PFSK-1 (cell line): ENCODE results near the gene NEU3.

Source experiments
- POLR2AphosphoS5 ChIP-seq: IDR thresholded peaks from 2 replicates; pipeline ENCODE4 v1.6.1; 2012; ENCODE audit warnings: low read depth, mild to moderate bottlenecking, control low read depth, low read length, moderate library complexity
- TAF1 ChIP-seq: IDR thresholded peaks from 2 replicates; pipeline ENCODE4 v1.6.1; 2012; ENCODE audit warnings: low read length, control low read depth, borderline replicate concordance; ENCODE audit not compliant: insufficient read depth
- TF ChIP-seq, protein P1 (sequence below), 2 experiments: IDR thresholded peaks; 2 replicates each; pipeline versions ENCODE4 v1.6.1 to v1.8.0; 2011 to 2012; ENCODE audit warnings: low read depth in 2 of 2, low read length in 2 of 2, control low read depth in 1 of 2, inconsistent platforms in 1 of 2, mild to moderate bottlenecking in 1 of 2, moderate library complexity in 1 of 2; ENCODE audit not compliant: insufficient read depth in 1 of 2

DNA sequence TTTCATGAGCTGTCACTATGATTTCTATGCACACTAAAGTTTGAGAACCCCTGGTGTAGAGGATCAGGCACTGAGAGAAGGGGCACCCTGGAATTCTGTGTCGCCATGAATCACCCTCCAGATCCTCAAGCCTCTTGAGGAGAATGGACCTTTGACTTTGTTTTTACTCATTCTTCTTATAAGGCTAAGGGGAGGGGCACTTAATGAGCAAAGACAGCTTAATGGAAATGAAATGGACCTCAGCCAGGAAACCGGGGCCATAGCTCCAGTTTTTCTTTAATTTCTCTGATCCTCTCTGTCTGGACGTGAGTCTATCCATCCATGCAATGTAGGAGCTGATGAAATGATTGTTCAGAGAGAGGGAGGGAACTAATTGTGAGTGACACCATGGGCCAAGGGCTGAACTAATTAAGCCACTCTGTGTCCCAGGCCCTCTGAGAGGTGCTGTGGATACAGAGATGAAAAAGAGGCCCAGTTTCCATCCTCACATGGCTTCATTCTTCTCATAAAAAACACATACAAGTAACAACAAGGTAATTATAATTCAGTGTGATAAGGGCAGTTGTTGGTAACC lies 75.1 kb downstream of the NEU3 start:
- TF ChIP-seq, protein P1, sequence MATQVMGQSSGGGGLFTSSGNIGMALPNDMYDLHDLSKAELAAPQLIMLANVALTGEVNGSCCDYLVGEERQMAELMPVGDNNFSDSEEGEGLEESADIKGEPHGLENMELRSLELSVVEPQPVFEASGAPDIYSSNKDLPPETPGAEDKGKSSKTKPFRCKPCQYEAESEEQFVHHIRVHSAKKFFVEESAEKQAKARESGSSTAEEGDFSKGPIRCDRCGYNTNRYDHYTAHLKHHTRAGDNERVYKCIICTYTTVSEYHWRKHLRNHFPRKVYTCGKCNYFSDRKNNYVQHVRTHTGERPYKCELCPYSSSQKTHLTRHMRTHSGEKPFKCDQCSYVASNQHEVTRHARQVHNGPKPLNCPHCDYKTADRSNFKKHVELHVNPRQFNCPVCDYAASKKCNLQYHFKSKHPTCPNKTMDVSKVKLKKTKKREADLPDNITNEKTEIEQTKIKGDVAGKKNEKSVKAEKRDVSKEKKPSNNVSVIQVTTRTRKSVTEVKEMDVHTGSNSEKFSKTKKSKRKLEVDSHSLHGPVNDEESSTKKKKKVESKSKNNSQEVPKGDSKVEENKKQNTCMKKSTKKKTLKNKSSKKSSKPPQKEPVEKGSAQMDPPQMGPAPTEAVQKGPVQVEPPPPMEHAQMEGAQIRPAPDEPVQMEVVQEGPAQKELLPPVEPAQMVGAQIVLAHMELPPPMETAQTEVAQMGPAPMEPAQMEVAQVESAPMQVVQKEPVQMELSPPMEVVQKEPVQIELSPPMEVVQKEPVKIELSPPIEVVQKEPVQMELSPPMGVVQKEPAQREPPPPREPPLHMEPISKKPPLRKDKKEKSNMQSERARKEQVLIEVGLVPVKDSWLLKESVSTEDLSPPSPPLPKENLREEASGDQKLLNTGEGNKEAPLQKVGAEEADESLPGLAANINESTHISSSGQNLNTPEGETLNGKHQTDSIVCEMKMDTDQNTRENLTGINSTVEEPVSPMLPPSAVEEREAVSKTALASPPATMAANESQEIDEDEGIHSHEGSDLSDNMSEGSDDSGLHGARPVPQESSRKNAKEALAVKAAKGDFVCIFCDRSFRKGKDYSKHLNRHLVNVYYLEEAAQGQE (IDR thresholded peaks at IDR 0.05; ENCODE audit: insufficient read depth in 1 of 2, low read depth in 2 of 2, low read length in 2 of 2): no peak
- no peak for TF ChIP-seq TAF1
- no peak for TF ChIP-seq POLR2AphosphoS5
